Measurements from ENCODE around the gene ETFA.
A peak's percentile ranks its signal among the peaks of the same experiment; 100 is the strongest.

ETFA gene

GRCh38 chr15:76336254-76337058 lies 25.2 kb upstream of the ETFA start, which contains the start of gene ISL2:
Gene ISL2, plus strand, starts transcription at chr15:76336773. Its CDS starts 111 bp downstream, at chr15:76336884.
- Mint-ChIP-seq H3K27me3 (peaks cover 76 to 82% of the 10 kb centered on the region in 2 donors), H3K4me3 (peak within 1 kb of the TSS; percentile 83 to 92), H3K36me3 (peaks cover 5 to 7% of the 10 kb centered on the region in 2 donors), H3K27ac (peak within 1 kb of the TSS; percentile 90), H3K4me1 (peaks cover 43 to 59% of the 10 kb centered on the region in 2 donors), H3K9me3 (no peaks in the 10 kb centered on the region)
- ATAC-seq (replicated peaks) (peak; percentile 65 to 66), DNase-seq (peak; percentile 76)

DNA sequence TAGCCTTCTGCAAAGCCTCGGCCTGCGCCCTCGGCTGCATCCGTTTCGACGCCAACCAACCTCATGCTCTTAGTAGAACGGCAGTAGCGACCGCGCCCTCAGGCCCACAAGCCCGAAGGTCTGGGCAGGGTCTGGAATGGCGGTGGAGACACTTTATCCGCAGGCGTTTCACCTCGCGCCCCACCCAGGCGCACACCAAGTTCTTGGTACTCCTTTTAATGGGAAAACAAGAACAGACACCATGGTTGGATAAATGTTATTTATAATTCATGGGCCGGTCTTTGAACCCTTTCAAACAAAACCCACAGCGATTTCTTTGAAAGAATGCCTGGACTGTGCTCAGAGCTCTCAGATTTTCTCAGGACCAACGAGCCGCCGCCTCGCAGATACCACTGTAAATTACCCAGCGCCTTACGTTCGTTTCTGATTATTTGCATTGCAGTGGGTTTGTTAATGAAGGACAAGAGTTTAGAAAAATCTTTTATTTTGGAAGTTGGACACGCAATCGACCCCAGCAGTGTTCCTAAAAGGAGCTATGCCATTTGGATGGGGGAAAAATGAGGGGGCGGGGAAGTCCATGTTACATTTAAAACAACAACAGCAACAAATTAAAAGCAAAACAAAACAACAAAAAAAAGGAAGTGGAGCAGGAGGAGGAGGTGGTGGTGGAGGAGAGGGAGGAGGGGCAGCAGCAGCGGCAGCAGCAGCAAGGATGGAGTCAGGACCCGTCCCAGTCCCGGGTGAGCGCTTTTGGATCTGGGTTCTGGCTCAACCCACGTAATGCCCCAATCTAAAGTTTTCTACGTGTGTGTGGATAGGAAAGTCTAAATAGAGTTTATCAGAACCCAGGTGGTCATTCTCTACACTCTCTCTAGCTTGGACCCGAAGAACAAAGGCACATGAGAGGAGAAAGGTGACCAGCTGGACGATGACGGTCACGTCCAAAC lies 24.3 kb upstream of the ETFA start:
- peak overlapping the region; percentile 90 for H3K27ac Mint-ChIP-seq
- no peak for DNase-seq
- peaks cover 5 to 7% of the 10 kb centered on the region in 2 donors for H3K36me3 Mint-ChIP-seq
- peak in 1 of 2 donors; percentile 33 for ATAC-seq (replicated peaks)
- peaks cover 40 to 50% of the 10 kb centered on the region in 2 donors for H3K4me1 Mint-ChIP-seq
- peaks cover 73 to 75% of the 10 kb centered on the region in 2 donors for H3K27me3 Mint-ChIP-seq
- H3K4me3 Mint-ChIP-seq = peak overlapping the region; percentile 83 to 92
- H3K9me3 Mint-ChIP-seq = no peaks in the 10 kb centered on the region

- peaks cover 33 to 41% of the 10 kb centered on the region in 2 donors for H3K4me1 Mint-ChIP-seq
- H3K4me3 Mint-ChIP-seq = peak overlapping the region; percentile 83 to 92
- peaks cover 72 to 74% of the 10 kb centered on the region in 2 donors for H3K27me3 Mint-ChIP-seq
- ATAC-seq (replicated peaks) (no peak), DNase-seq (no peak)
- peaks cover 3% of the 10 kb centered on the region in 2 donors for H3K36me3 Mint-ChIP-seq
- peak overlapping the region; percentile 90 for H3K27ac Mint-ChIP-seq
- no peaks in the 10 kb centered on the region for H3K9me3 Mint-ChIP-seq
Measured at GRCh38 chr15:76334438-76335306, 23.4 kb upstream of the ETFA start.

DNA sequence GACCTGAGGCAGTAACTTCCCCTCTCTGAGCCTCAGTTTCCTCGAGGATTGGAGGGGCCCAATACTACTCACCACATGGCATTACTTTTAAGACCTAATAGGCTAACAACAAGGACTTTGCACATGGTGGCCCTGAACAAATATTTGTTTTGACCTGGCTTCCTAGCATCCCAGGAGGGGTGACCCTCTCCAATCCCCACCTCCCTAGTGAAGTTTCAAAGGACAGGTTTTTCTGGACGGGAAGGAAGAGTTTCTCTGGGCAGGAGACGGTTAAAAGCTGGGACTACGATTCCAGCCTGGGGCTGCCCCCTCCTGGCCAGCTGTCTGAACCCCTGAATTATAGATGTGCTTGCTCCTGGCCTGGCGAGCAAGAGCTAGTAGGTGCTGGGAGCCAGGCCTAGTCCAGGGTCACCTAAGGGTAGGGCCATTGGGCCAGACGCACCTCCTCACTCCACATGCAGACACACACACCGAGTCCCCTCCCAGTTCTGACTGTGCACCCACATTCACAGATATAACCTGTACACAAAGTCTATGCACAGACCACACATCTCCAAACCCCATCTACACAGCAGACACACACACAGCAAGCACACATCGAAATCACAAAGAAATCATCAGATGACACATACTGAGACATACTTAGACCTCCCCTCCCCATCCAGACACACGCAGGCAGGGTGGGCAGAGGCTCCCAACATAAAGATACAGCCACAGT lies 22.6 kb upstream of the ETFA start:
- ATAC-seq (replicated peaks) (no peak), DNase-seq (no peak)
- peaks cover 26 to 33% of the 10 kb centered on the region in 2 donors for H3K4me1 Mint-ChIP-seq
- peaks cover 71 to 72% of the 10 kb centered on the region in 2 donors for H3K27me3 Mint-ChIP-seq
- H3K9me3 Mint-ChIP-seq = no peaks in the 10 kb centered on the region
- H3K36me3 Mint-ChIP-seq = peaks cover 3% of the 10 kb centered on the region in 2 donors
- no peak overlapping the region for H3K4me3 Mint-ChIP-seq
- no peak overlapping the region for H3K27ac Mint-ChIP-seq

DNA sequence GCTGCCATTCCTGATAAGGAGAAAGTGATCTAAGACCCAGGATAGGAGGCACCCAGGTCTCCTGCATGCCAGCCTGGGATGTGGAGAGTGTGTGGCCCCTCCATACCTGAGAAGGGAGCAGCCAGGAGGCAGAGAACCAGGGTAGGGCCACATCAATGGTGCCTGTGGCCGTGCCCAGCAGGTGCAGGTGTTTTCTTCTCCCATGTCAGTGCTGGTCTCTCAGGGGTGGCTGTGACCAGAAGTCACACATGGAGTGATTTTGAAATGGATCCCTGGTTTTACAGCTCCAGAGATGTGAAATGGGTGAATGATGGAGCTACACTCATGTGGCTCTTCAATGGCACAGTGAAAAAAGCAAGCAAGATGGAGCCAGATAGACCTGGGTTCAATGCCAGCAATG lies 22.0 kb upstream of the ETFA start:
- ATAC-seq (replicated peaks) (no peak), DNase-seq (no peak)
- Mint-ChIP-seq H3K4me3 (no peak overlapping the region), H3K9me3 (no peaks in the 10 kb centered on the region), H3K27me3 (peaks cover 65 to 66% of the 10 kb centered on the region in 2 donors), H3K4me1 (peaks cover 21 to 27% of the 10 kb centered on the region in 2 donors), H3K36me3 (peaks cover 3% of the 10 kb centered on the region in 2 donors), H3K27ac (no peak overlapping the region)

DNA sequence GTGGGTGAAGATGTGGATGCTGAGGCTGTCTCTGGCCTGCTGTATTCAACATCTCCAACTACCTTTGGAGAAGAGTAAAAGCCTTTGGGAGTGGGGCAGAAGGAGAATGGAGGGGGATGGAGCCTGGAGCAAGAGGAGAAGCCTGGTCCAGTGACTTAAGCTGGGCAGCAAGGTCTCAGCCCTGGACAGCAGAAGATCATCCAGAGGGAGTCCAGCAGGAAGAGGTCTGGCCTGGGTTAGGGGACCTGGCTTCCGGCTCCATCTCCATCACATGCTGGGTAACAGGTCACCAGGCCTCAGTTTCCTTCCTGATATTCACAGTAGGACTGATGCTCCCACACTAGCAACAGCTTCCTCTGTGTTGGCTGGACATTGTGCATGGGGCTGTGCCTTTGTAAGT lies 21.5 kb upstream of the ETFA start:
- Mint-ChIP-seq H3K36me3 (peaks cover 3% of the 10 kb centered on the region in 2 donors), H3K27ac (no peak overlapping the region), H3K4me3 (no peak overlapping the region), H3K9me3 (no peaks in the 10 kb centered on the region), H3K27me3 (peaks cover 68% of the 10 kb centered on the region in 2 donors), H3K4me1 (peaks cover 21 to 26% of the 10 kb centered on the region in 2 donors)
- ATAC-seq (replicated peaks) = no peak
- no peak for DNase-seq

- Mint-ChIP-seq H3K27ac (no peak overlapping the region), H3K4me3 (no peak overlapping the region), H3K4me1 (peaks cover 1% of the 10 kb centered on the region in 2 donors), H3K9me3 (no peaks in the 10 kb centered on the region), H3K27me3 (peaks cover 51 to 53% of the 10 kb centered on the region in 2 donors), H3K36me3 (no peaks in the 10 kb centered on the region)
- DNase-seq (no peak), ATAC-seq (replicated peaks) (no peak)
Measured at GRCh38 chr15:76330080-76330680, 18.9 kb upstream of the ETFA start.

DNA sequence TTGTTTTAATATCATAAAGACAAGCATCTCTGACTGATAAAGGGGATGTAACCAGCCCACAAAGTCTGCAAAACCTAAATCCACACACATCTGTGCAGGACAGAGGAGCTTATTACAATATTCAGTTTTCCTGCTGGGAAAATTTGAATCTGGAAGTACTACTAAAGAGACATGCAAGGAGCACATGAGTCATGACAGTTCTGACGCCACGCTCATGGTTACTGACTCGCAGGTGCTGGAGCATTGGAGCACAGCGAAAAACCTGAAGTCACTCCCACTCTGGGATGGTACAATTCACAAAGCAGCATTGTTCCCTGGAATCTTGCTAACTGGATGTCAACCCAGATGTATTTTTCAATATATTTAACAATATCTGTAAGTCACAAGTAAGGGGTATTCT lies 17.7 kb upstream of the ETFA start:
- Mint-ChIP-seq H3K4me1 (no peaks in the 10 kb centered on the region), H3K4me3 (no peak overlapping the region), H3K27me3 (peaks cover 41% of the 10 kb centered on the region in 2 donors), H3K27ac (no peak overlapping the region), H3K36me3 (no peaks in the 10 kb centered on the region), H3K9me3 (no peaks in the 10 kb centered on the region)
- no peak for ATAC-seq (replicated peaks)
- DNase-seq = no peak

- Mint-ChIP-seq H3K36me3 (no peaks in the 10 kb centered on the region), H3K4me3 (no peak overlapping the region), H3K9me3 (no peaks in the 10 kb centered on the region), H3K4me1 (no peaks in the 10 kb centered on the region), H3K27ac (no peak overlapping the region), H3K27me3 (peaks cover 43 to 45% of the 10 kb centered on the region in 2 donors)
- no peak for DNase-seq
- ATAC-seq (replicated peaks) = no peak
Measured at GRCh38 chr15:76328106-76328696, 16.9 kb upstream of the ETFA start.

GRCh38 chr15:76327191-76328105 lies 16.2 kb upstream of the ETFA start:
- peaks cover 42 to 43% of the 10 kb centered on the region in 2 donors for H3K27me3 Mint-ChIP-seq
- no peak overlapping the region for H3K4me3 Mint-ChIP-seq
- ATAC-seq (replicated peaks) (no peak), DNase-seq (no peak)
- no peak overlapping the region for H3K27ac Mint-ChIP-seq
- H3K9me3 Mint-ChIP-seq = no peaks in the 10 kb centered on the region
- no peaks in the 10 kb centered on the region for H3K36me3 Mint-ChIP-seq
- no peaks in the 10 kb centered on the region for H3K4me1 Mint-ChIP-seq

GRCh38 chr15:76325704-76326103 lies 14.4 kb upstream of the ETFA start:
- no peak for DNase-seq
- ATAC-seq (replicated peaks) = no peak
- Mint-ChIP-seq H3K9me3 (no peaks in the 10 kb centered on the region), H3K4me1 (no peaks in the 10 kb centered on the region), H3K27ac (no peak overlapping the region), H3K27me3 (peaks cover 38 to 55% of the 10 kb centered on the region in 2 donors), H3K4me3 (no peak overlapping the region), H3K36me3 (no peaks in the 10 kb centered on the region)

DNA sequence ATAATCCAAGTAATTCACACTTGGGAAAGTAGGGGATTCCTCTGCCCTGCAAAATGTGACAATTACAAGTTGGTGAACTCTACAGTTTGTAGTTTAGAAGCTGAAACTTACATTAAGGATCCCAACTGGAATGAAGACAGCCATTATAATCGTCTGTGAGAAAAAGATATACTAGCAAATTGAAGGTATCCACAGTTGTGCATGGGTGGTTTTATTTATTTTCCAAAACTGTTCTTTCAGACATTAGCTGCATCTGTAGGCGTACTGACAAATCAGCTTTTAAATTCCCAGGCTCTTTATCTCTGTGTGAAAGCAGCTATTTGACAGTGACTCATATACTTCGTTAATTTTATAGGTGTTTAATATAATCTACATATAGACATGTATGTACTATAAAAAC lies 12.8 kb upstream of the ETFA start:
- H3K36me3 Mint-ChIP-seq = no peaks in the 10 kb centered on the region
- H3K27ac Mint-ChIP-seq = no peak overlapping the region

More for the DNA sequence above, 12.8 kb upstream of the ETFA start:
- no peak for DNase-seq
- ATAC-seq (replicated peaks) = no peak
- Mint-ChIP-seq H3K4me1 (peaks cover 3 to 6% of the 10 kb centered on the region in 2 donors), H3K9me3 (no peaks in the 10 kb centered on the region), H3K27me3 (peaks cover 39 to 57% of the 10 kb centered on the region in 2 donors), H3K4me3 (no peak overlapping the region)
